Ovary (tissue), 9 donors: ENCODE results near the gene RPSA. TPM values are rescaled to one million over a fixed set of nuclear protein-coding genes. Genes with fewer than 3 reads are reported as not detected.

ENCODE experiments used
- DNase-seq, 5 donors: peaks; one replicate each; pipeline ENCODE4 v3.0.0-alpha.2; 2019 to 2020
- H3K27ac ChIP-seq, 2 donors: fragments of 200-600 bp; one replicate each; pipeline versions ENCODE4 v1.5.1 to v1.8.0; 2019 to 2022
- H3K27me3 ChIP-seq: fragments of 200-600 bp; one replicate; pipeline ENCODE4 v1.8.0; 2022
- H3K36me3 ChIP-seq: fragments of 200-600 bp; sonication (generic); one replicate; pipeline ENCODE4 v1.5.1; 2019
- H3K4me1 ChIP-seq: one replicate; pipeline ENCODE4 v1.8.1; 2013; ENCODE audit warnings: mild to moderate bottlenecking, moderate library complexity; ENCODE audit not compliant: insufficient read depth
- H3K4me3 ChIP-seq: fragments of 200-600 bp; sonication (generic); one replicate; pipeline ENCODE4 v1.5.1; 2017
- H3K9me3 ChIP-seq, 2 donors: fragments of 200-600 bp in 1 of 2; sonication (generic) in 1 of 2; one replicate each; pipeline versions ENCODE4 v1.5.1 to v1.8.1; 2013 to 2019; ENCODE audit warnings: mild to moderate bottlenecking in 1 of 2, moderate library complexity in 1 of 2
- CTCF ChIP-seq, 3 donors: fragments of 450-650 bp in 2 of 3; fragments of 200-600 bp in 1 of 3; IDR thresholded peaks; one replicate each; pipeline versions ENCODE4 v1.5.1 to v1.8.0; 2016 to 2022; ENCODE audit warnings: antibody characterized with exemption in 3 of 3, mild to moderate bottlenecking in 1 of 3
- EP300 ChIP-seq: sonication (generic); formaldehyde crosslinking; IDR thresholded peaks from one replicate; pipeline ENCODE4 v1.6.1; 2017; ENCODE audit warnings: antibody characterized with exemption
- POLR2A ChIP-seq: fragments of 450-650 bp; IDR thresholded peaks from one replicate; pipeline ENCODE4 v1.6.1; 2017; ENCODE audit warnings: antibody characterized with exemption, mild to moderate bottlenecking, moderate library complexity
- WGBS, 3 donors: extraction: QIAGEN DNeasy Blood & Tissue Kit in 1 of 3; methylation state at CpG; one replicate each; pipeline versions ENCODE4 v1.1.5 to v1.1.7; 2013 to 2017; 5-methylcytosine and 5-hydroxymethylcytosine counted together
- intact Hi-C, 4 donors: fragments of 100-400 bp; cut with DNase I; formaldehyde crosslinking; loops; one replicate each; pipeline versions ENCODE4 v1.11.0 to v1.15.1; 2022 to 2023
- polyA plus RNA-seq, 2 donors: library from polyadenylated mRNA; stranded (reverse); fragments of 200-250 nt in 1 of 2; fragments of 350-450 nt in 1 of 2; fragmentation: Illumina TruSeq in 1 of 2; extraction: RNeasy Lipid Tissue Mini Kit (QIAGEN cat#74804) in 1 of 2; gene quantifications; one replicate each; pipeline ENCODE4 v1.2.3, GENCODE V29; 2013 to 2014
- total RNA-seq, 7 donors: library from RNA; depleted of rRNA in 2 of 7; stranded (reverse); fragments of >200 nt in 2 of 7; fragmentation: NEBNext Ultra II Directional in 3 of 7; extraction: Animal tissue kit (Norgen Biotek cat#: 25700) in 3 of 7; gene quantifications; one replicate each; pipeline versions ENCODE4 v1.1.0 to v1.2.4, GENCODE V29; 2016 to 2023
- donor health status: DM: no; HTN: no; CAD: no; lungs with moderate emphysema.
- donor health status: DM: no; HTN: no; CAD: no.
- donor health status: Bipolar disorder and iron deficiency.
- donor health status: DM: yes; HTN: yes; CAD: no.
- donor health status: DM: no; HTN: no; CAD: no.
- donor health status: DM: yes; HTN: yes; CAD: no.

The RPSA gene
- total and polyA plus RNA-seq, 9 donors, result 1,337 to 2,779 (median 1,695) TPM

GRCh38 chr3:39387411-39387975 is 19.0 kb upstream of the RPSA start:
- 76 to 89% (median 88%) methylated on average over 1 of the region's 1 CpG for WGBS, 3 donors
- intact Hi-C loops, result loop anchor here in 1 of 4 donors (10.0 kb wide), 1 partner anchor 943 kb away; no protein-coding TSS in a partner anchor
- no peak for TF ChIP-seq CTCF (IDR thresholded peaks at IDR 0.05)
- TF ChIP-seq EP300, result no peak
- no peak for TF ChIP-seq POLR2A
- Histone ChIP-seq H3K4me3 (no peak overlapping the region), H3K36me3 (no peaks in the 10 kb centered on the region), H3K9me3 (no peaks in the 10 kb centered on the region), H3K27me3 (no peaks in the 10 kb centered on the region), H3K27ac (no peak overlapping the region), H3K4me1 (peaks cover 10% of the 10 kb centered on the region)
- no peak for DNase-seq

- H3K36me3 ChIP-seq, result no peaks in the 10 kb centered on the region
- TF ChIP-seq POLR2A (no peak), EP300 (no peak), CTCF (IDR thresholded peaks at IDR 0.05) (no peak)
- H3K9me3 ChIP-seq, result no peaks in the 10 kb centered on the region
- intact Hi-C loops, result loop anchor here in 1 of 4 donors (10.0 kb wide), 1 partner anchor 943 kb away; no protein-coding TSS in a partner anchor
- H3K4me3 ChIP-seq, result no peak overlapping the region
- H3K27me3 ChIP-seq, result no peaks in the 10 kb centered on the region
- WGBS, 3 donors, result 76 to 88% (median 80%) methylated on average over 2 of the region's 2 CpGs
- DNase-seq, result no peak
- no peak overlapping the region for H3K27ac ChIP-seq
- H3K4me1 ChIP-seq, result peaks cover 10% of the 10 kb centered on the region
Measured at GRCh38 chr3:39388153-39388552, 18.4 kb upstream of the RPSA start.

GRCh38 chr3:39388741-39389248 is 17.7 kb upstream of the RPSA start:
- H3K36me3 ChIP-seq, result no peaks in the 10 kb centered on the region
- intact Hi-C loops, result loop anchor here in 1 of 4 donors (10.0 kb wide), 1 partner anchor 944 kb away; no protein-coding TSS in a partner anchor
- H3K9me3 ChIP-seq, result no peaks in the 10 kb centered on the region
- no peak for DNase-seq
- H3K27ac ChIP-seq, result no peak overlapping the region
- TF ChIP-seq EP300, result no peak
- TF ChIP-seq POLR2A, result no peak
- TF ChIP-seq CTCF (IDR thresholded peaks at IDR 0.05), result no peak
- H3K4me3 ChIP-seq, result no peak overlapping the region
- no peaks in the 10 kb centered on the region for H3K27me3 ChIP-seq
- peaks cover 10% of the 10 kb centered on the region for H3K4me1 ChIP-seq
- WGBS, 3 donors, result 81 to 85% (median 85%) methylated on average over 2 of the region's 2 CpGs

- TF ChIP-seq CTCF (IDR thresholded peaks at IDR 0.05), result no peak
- no peak for TF ChIP-seq EP300
- TF ChIP-seq POLR2A, result no peak
- H3K4me3 ChIP-seq, result no peak overlapping the region
- intact Hi-C loops, result no loop called here
- H3K27ac ChIP-seq, result no peak overlapping the region
- no peaks in the 10 kb centered on the region for H3K27me3 ChIP-seq
- H3K36me3 ChIP-seq, result no peaks in the 10 kb centered on the region
- WGBS, 3 donors, result 84 to 88% (median 88%) methylated on average over 4 of the region's 4 CpGs
- no peaks in the 10 kb centered on the region for H3K9me3 ChIP-seq
- no peak for DNase-seq
- peaks cover 7% of the 10 kb centered on the region for H3K4me1 ChIP-seq
Measured at GRCh38 chr3:39390181-39390580, 16.3 kb upstream of the RPSA start.
